Lung (tissue), 12 donors: ENCODE data around the gene COPG2. TPM values are rescaled to one million over a fixed set of nuclear protein-coding genes. Genes with fewer than 3 reads are reported as not detected.

Experiments used
- ATAC-seq: fragments of 200-7000 bp; cut with Tn5 transposase; one replicate; pipeline ENCODE4 v1.9.1; 2020; ENCODE audit warnings: moderate number of reproducible peaks; ENCODE audit not compliant: insufficient read depth, low FRiP score
- DNase-seq, 3 donors: peaks; one replicate each; pipeline ENCODE4 v3.0.0-alpha.2; 2013 to 2017
- H3K27ac ChIP-seq, 2 donors: one replicate each; pipeline ENCODE4 v1.5.1; 2013; ENCODE audit warnings: mild to moderate bottlenecking in 2 of 2, moderate library complexity in 2 of 2, control low read depth in 1 of 2, inconsistent platforms in 1 of 2, low read depth in 1 of 2, low read length in 1 of 2
- H3K27me3 ChIP-seq, 3 donors: one replicate each; pipeline ENCODE4 v1.5.1; 2013; ENCODE audit warnings: low read length in 2 of 3; ENCODE audit not compliant: control insufficient read depth in 3 of 3, insufficient read depth in 3 of 3
- H3K36me3 ChIP-seq, 4 donors: one replicate each; pipeline ENCODE4 v1.5.1; 2013; ENCODE audit warnings: low read length in 4 of 4, mild to moderate bottlenecking in 1 of 4, moderate library complexity in 1 of 4; ENCODE audit not compliant: control insufficient read depth in 4 of 4, insufficient read depth in 4 of 4
- H3K4me1 ChIP-seq, 5 donors: one replicate each; pipeline ENCODE4 v1.5.1; 2013; ENCODE audit warnings: low read length in 5 of 5, mild to moderate bottlenecking in 2 of 5, moderate library complexity in 1 of 5; ENCODE audit not compliant: control insufficient read depth in 5 of 5, insufficient read depth in 5 of 5
- H3K4me3 ChIP-seq: one replicate; pipeline ENCODE4 v1.5.1; 2013; ENCODE audit warnings: mild to moderate bottlenecking, control low read depth, moderate library complexity
- H3K9ac ChIP-seq, 2 donors: one replicate each; pipeline ENCODE4 v1.5.1; 2013; ENCODE audit warnings: low read length in 2 of 2, control low read depth in 1 of 2; ENCODE audit not compliant: insufficient read depth in 1 of 2
- H3K9me3 ChIP-seq, 4 donors: one replicate each; pipeline ENCODE4 v1.5.1; 2013; ENCODE audit warnings: low read length in 3 of 4, mild to moderate bottlenecking in 1 of 4, moderate library complexity in 1 of 4; ENCODE audit not compliant: control insufficient read depth in 4 of 4, insufficient read depth in 3 of 4
- CTCF ChIP-seq: IDR thresholded peaks from 2 replicates; pipeline ENCODE4 v1.5.1; 2012; ENCODE audit warnings: mild to moderate bottlenecking; ENCODE audit errors: control extremely low read depth, extremely low read depth
- WGBS, 2 donors: extraction: QIAGEN DNeasy Blood & Tissue Kit; methylation state at CpG; one replicate each; pipeline ENCODE4 v1.1.7; 2013; 5-methylcytosine and 5-hydroxymethylcytosine counted together
- polyA plus RNA-seq, 2 donors: library from polyadenylated mRNA; stranded (reverse); fragments of 200-250 nt; gene quantifications; one replicate each; pipeline ENCODE4 v1.2.1, GENCODE V29; 2013
- total RNA-seq, 2 donors: library from RNA; depleted of rRNA in 1 of 2; stranded (reverse); fragments of >200 nt in 1 of 2; gene quantifications; one replicate each; pipeline ENCODE4 v1.2.1, GENCODE V29; 2014 to 2021
- donor health status: control.
- donor health status: control.
- donor health status: Bipolar disorder and iron deficiency.
- donor health status: healthy.
- donor health status: DM: yes; HTN: yes; CAD: no.

COPG2 gene
- total and polyA plus RNA-seq, 4 donors = 8.9 to 29.3 (median 16.8) TPM

DNA sequence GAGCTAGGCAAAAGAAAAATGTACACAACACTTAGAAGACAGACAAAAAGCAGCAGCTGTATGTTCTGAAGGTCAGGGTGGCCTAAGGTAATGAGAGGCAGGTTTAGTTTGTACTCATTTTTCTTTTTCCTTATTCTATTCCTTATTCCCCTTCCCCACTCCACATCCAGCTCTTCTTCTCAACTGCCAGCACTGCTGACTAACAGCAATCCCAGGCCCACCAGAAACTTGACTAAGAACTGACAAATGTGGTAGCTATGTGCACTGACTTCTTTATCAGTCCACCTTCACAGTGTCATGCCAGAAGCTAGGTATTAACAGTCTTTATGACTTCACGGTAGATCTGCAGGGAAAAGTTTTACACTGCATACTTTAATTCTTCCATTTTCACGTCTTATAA, 6.1 kb downstream of the COPG2 start:
- peaks cover 7 to 15% (median 10%) of the 10 kb centered on the region in 4 donors for H3K36me3 ChIP-seq
- H3K4me1 ChIP-seq = peaks cover 0 to 3% (median under 1%) of the 10 kb centered on the region in 5 donors
- H3K27me3 ChIP-seq = no peaks in the 10 kb centered on the region
- no peak overlapping the region for H3K4me3 ChIP-seq
- ATAC-seq (no peak), DNase-seq (no peak)
- no peak for TF ChIP-seq CTCF
- 91 to 92% methylated on average over 2 of the region's 2 CpGs for WGBS, 2 donors
- H3K9ac ChIP-seq = no peak overlapping the region
- no peaks in the 10 kb centered on the region for H3K9me3 ChIP-seq
- H3K27ac ChIP-seq = no peak overlapping the region

DNA sequence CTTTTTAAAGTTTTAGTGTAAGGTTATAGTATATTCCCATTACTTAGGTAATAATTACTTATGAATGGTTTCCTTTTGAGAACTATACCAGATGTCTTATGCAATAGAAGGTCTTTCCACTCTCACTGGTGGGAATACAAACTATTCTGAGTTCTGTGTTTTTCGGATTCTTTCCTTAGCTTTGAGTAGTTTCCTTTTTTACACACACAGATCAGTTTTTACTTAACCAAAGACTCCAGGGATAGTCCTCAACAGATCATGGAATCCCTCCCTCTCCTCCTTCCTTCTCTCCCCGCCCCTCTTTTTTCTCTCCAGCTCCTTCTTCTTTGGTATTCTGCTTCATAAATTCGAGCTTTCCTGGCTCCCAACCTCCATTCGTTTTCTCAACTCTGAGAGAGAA, 13.3 kb downstream of the COPG2 start:
- DNase-seq (no peak), ATAC-seq (no peak)
- Histone ChIP-seq H3K4me1 (no peaks in the 10 kb centered on the region), H3K36me3 (peaks cover 0 to 9% (median 1%) of the 10 kb centered on the region in 4 donors), H3K27me3 (no peaks in the 10 kb centered on the region), H3K4me3 (no peak overlapping the region), H3K9ac (no peak overlapping the region), H3K27ac (no peak overlapping the region), H3K9me3 (no peaks in the 10 kb centered on the region)
- TF ChIP-seq CTCF = no peak
- WGBS, 2 donors = 79 to 81% methylated on average over 4 of the region's 4 CpGs

GRCh38 chr7:130654850-130655249, 13.7 kb downstream of the COPG2 start:
- H3K27me3 ChIP-seq = no peaks in the 10 kb centered on the region
- ATAC-seq = no peak
- no peak overlapping the region for H3K27ac ChIP-seq
- H3K36me3 ChIP-seq = peaks cover 0 to 9% (median under 1%) of the 10 kb centered on the region in 4 donors
- no peaks in the 10 kb centered on the region for H3K4me1 ChIP-seq
- DNase-seq = no peak
- no peaks in the 10 kb centered on the region for H3K9me3 ChIP-seq
- no peak overlapping the region for H3K9ac ChIP-seq
- WGBS, 2 donors = 65 to 85% methylated on average over 1 of the region's 1 CpG
- no peak for TF ChIP-seq CTCF
- no peak overlapping the region for H3K4me3 ChIP-seq

DNA sequence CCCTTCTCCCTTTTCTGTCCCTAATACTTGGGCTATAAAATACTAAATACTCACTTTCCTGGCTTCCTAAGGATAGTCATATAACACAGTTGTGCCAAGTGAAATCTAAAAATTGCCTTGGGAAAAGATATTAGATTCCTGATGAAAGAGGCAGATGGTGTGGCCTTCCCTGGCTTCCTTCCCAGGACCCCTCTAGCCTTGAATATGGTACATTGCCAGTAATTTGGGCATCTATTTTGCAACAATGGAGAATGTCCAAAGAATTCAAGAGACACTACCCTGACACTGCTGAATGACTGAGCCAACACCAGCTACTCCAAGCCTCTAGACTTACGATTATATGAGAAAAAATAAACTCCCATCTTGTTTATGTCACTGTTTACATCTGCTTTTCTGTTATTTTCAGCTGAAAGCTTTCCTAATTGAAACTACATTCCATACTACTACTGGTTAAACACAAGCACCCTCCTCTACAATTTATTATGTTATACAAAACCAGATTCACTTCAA, 17.9 kb downstream of the COPG2 start:
- no peaks in the 10 kb centered on the region for H3K27me3 ChIP-seq
- no peaks in the 10 kb centered on the region for H3K9me3 ChIP-seq
- no peak overlapping the region for H3K9ac ChIP-seq
- no peak overlapping the region for H3K27ac ChIP-seq
- peaks cover 0 to 5% (median 2%) of the 10 kb centered on the region in 4 donors for H3K36me3 ChIP-seq
- TF ChIP-seq CTCF = no peak
- no peak overlapping the region for H3K4me3 ChIP-seq
- DNase-seq = peak; percentile 75 to 91 (median 89)
- WGBS, 2 donors = 79 to 88% methylated on average over 1 of the region's 1 CpG
- no peaks in the 10 kb centered on the region for H3K4me1 ChIP-seq
- ATAC-seq = no peak
